NCI-H1092 treated with DMSO at 0.1 percent for 48 hours (cell line): ENCODE results near the gene DNAJC18.
"Not testable (repeated sequence)": the region's sequence is repeated elsewhere in the genome, so short reads cannot be mapped to it uniquely, and the experiment has no call there.

Experiments used
- DNase-seq: peaks from one replicate; lab custom pipeline; 2025; lab: John Stamatoyannopoulos, UW

Gene DNAJC18

GRCh38 chr5:139461176-139461575, 21.9 kb upstream of the DNAJC18 start:
- DNase-seq: no peak

- DNase-seq: no peak
Measured at GRCh38 chr5:139460455-139460854, 21.1 kb upstream of the DNAJC18 start.

- DNase-seq: no peak
Measured at GRCh38 chr5:139459451-139459934, 20.2 kb upstream of the DNAJC18 start.

- no peak for DNase-seq
Measured at GRCh38 chr5:139458580-139459407, 19.5 kb upstream of the DNAJC18 start.

- DNase-seq: no peak
Measured at GRCh38 chr5:139457653-139458306, 18.5 kb upstream of the DNAJC18 start.

- DNase-seq: no peak
Measured at GRCh38 chr5:139457241-139457640, 17.9 kb upstream of the DNAJC18 start.

- DNase-seq: no peak
Measured at GRCh38 chr5:139456776-139457175, 17.5 kb upstream of the DNAJC18 start.

- DNase-seq: no peak
Measured at GRCh38 chr5:139454568-139455290, 15.4 kb upstream of the DNAJC18 start.

GRCh38 chr5:139453683-139454567, 14.6 kb upstream of the DNAJC18 start:
- DNase-seq: no peak

- DNase-seq: no peak
Measured at GRCh38 chr5:139451878-139452660, 12.7 kb upstream of the DNAJC18 start.

- no peak for DNase-seq
Measured at GRCh38 chr5:139451176-139451575, 11.9 kb upstream of the DNAJC18 start.

GRCh38 chr5:139446956-139447779, 7.8 kb upstream of the DNAJC18 start:
- DNase-seq: no peak

- DNase-seq: no peak
Measured at GRCh38 chr5:139445325-139446170, 6.2 kb upstream of the DNAJC18 start.

- no peak for DNase-seq
Measured at GRCh38 chr5:139443831-139444453, 4.6 kb upstream of the DNAJC18 start.

GRCh38 chr5:139440416-139440815, 1.1 kb upstream of the DNAJC18 start:
- DNase-seq: not testable (repeated sequence)

- no peak for DNase-seq
Measured at GRCh38 chr5:139438707-139439012, 665 bp downstream of the DNAJC18 start.

- no peak for DNase-seq
Measured at GRCh38 chr5:139435676-139436075, 3.6 kb downstream of the DNAJC18 start.

GRCh38 chr5:139431706-139432105, 7.6 kb downstream of the DNAJC18 start:
- no peak for DNase-seq

GRCh38 chr5:139430015-139430414, 9.3 kb downstream of the DNAJC18 start:
- no peak for DNase-seq
